COR-L47 (cell line): ENCODE measurements around the gene SNRPB.

Experiments used
- DNase-seq: peaks from one replicate; lab custom pipeline; 2025; lab: John Stamatoyannopoulos, UW

Gene SNRPB

DNA sequence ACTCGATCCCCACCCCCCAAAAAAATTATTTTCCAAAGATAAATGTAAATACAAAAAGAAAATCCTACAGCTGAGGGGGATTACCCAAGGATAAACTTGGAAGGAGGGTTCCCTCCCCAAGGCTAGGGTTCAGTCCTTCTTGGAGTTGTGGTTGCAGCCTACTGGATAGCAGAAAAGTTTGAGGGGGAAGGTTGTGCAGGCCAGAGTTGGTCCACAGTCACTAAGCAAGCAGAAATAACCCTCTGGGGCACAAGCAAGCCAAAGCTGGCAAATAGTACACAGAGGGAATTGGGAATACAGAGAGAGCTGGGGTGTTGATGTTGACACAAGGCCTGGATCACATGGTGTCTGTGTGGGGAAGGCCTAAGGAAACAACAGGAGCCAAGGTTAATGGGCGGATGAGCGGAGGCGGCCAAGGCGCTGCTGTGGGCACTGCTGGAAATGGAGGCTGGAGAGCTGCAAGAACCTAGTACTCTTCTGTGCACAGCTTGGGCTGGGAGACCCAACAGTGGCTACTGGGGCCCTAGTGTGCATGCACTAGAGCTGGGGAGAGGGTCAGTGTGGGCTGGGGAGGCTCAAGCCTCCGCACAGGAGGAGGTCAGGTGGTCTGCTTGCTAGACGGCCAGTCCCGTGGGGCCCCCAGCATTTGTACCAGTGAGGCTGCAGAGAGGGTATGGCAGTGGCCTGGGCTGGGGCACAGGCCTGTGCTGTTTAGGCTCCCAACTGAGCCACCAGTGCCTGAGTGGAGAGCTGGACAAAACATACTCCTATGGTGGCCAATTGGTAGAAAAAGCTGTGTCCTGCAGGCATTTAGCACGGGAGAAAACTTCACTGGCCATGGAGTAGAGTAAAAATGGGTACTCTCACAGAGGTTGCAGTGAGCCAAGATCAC is 5.5 kb upstream of the SNRPB start:
- no peak for DNase-seq

DNA sequence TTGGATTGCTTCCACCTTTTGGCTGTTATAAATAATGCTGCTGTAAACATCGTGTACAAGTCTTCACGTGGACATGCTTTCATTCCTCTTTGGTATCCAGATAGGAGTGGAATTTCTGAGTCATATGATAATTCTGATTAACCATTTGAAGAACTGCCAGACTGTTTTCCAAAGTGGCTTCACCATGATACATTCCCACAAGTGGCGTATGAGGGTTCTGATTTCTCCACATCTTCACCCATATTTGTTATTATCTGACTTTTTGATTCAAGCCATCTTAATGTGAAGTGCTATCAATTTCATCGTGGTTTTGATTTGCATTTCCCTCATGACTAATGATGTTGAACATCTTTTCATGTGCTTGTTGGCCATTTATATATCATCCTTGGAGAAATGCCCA is 2.9 kb upstream of the SNRPB start:
- DNase-seq, result no peak

DNA sequence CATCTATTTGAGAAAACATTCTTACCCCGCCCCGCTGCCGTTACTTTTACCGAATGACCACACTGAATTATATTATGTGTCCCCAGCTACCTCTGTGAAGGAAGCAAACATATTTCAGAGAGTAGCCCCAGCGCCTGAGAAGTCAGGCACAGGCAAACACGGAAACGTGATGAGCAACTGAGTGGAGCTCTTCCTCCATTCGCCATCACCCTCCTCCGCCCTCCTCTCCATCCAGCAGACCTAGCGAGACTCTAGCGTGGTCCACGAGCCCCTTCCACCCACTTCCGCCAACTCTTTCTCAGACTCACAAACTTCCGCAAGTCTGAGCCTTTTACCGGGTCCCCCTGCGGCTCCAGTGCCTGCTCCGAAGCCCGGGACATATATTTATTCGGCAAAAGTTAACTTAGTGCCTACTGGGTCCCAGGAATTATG is 582 bp downstream of the SNRPB start:
- DNase-seq, result peak; percentile 16

DNA sequence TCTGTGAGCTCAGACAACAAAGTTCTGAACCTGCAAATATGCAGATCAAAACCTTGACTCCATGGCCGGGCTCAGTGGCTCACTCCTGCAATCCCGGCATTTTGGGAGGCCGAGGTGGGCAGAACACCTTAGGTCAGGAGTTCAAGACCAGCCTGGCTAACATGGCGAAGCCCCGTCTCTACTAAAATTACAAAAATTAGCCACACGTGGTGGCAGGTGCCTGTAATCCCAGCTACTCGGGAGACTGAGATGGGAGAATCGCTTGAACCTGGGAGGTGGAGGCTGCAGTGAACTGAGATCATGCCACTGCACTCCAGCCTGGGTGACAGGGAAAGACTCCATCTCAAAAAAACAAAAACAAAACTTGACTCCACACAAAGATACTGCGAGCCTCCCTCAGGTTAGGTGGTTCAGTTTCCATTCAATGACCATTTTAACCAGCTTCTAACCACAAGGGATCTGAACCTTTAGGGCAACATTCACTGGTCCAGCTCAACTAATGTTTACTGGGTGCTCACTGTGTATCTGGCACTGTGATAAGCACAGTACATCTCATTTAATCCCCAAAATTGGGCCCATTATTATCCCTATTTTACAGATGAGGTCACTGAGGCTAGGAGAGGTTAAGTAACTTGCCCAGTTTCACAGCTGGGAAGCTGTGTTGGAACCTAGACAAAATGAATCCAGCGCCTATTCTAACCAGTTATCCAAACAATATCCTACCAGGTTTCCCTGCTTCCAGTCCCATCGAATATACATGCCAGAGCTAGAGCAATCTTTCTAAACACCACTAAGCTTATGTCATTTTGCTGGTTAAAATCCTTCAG is 1.8 kb downstream of the SNRPB start:
- no peak for DNase-seq

DNA sequence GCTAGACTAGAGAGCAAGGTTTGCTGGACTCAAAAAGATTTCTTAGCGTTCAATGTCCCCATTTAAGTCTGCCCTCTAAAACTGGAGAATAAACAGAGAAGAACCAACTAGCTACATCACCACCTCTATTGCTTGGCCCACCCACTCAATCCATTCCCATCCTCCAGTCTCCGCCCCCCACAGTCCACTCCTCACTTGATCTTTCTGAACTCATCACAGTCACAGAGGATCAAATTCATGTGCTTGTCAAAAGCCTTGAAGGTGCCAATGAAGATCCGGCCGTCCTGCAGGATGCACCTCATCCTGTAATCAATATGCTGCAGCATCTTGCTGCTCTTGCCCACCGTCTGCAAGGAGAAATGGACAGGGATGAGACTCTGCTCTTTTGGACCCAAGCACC is 3.2 kb downstream of the SNRPB start:
- no peak for DNase-seq

DNA sequence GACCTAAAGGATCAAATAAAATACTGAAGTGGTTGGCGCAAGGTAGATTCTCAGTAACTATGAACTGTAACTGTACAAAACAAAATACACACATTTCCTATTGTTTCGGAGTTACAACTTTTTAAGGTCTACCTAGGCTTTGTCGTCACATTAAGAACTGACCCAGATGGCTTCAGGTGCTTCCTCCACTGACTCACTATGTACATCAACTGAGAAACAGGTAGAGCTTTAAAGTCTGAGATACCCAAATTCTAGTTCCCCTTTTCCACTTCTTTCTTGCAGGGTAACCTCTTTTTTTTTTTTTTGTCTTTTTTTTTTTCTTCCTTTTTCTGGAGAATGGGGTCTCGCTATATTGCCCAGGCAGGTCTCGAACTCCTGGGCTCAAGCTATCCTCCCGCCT is 5.5 kb downstream of the SNRPB start:
- no peak for DNase-seq

DNA sequence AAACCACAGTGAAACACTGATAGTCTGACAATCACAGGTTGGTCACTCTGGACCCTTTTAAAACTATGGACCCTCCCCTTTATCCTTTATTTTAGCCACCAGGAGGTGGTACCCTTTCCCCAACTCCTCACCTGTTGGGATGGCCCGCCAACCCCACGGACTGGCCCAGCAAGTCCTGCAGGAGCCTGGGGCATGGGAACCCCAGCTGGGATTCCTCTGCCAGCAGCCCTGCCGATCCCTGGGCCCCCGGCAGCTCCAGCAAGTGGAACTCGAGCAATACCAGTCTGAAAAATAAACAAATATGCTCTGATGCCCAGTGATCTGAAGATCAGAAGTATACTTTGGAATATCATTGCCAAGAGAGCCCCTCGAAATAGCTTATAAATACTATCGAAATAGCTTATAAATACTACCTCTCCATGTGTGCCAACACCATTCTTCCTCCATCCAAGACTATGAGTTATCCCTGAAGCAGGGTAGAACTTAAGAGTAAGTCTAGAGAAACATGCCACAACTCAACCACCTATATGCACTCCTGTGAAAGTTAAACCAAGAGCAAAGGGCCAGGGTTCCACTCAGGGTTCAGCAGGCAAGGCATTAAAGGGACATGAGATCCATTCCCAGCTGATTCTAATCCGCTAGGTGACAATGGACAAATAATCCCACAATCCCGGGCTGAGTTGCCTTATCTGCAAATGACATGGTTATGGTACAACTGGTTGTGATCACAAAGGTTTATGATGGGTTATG is 6.8 kb downstream of the SNRPB start:
- no peak for DNase-seq

DNA sequence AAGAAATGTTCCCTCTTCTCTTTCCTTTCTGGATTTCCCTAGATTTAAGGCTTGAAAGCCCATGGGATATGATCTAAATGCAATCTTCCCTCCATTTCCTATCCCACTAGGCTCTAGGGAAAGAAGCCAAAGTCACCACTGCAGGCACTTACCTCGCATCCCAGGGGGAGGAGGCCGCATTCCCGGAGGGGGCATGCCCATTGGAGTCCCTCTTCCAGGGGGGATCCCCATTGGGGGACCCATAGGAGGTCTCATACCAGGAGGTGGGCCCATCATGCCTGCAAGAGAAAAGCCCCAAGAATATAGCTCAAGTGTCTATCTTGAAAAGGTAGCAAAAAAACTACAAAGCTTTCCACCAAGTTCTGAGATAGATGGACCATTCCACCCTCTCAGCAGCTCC is 8.1 kb downstream of the SNRPB start:
- DNase-seq, result no peak

DNA sequence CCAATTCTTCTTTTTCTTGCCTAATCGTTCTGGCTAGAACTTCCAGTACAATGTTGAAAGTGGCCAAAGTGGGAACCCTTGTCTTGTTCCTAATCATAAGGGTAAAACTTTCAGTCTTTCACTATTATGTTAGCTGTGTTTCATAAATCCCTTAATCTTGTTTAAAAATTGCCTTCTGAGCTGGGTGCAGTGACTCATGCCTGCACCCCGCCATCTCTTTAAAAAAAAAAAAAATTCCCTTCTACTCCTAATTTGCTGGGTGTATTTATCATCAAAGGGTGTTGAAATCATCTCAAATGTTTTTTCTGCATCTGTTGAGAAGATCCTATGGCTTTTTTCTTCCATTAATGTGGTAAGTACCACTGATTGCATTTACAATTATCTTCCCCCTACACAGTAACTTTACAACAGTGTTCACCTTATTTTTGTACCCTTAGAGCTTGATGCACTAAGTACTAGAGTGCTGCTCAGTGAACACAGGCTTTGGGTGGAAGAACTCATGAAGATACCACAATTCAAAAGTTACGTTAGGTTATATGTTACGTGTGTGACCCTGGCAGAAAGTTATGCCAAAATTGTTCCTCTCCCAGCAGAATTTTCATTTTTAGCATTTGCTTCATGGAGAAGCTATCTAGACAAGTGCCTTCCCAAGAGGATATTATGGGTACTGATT is 9.7 kb downstream of the SNRPB start:
- no peak for DNase-seq

DNA sequence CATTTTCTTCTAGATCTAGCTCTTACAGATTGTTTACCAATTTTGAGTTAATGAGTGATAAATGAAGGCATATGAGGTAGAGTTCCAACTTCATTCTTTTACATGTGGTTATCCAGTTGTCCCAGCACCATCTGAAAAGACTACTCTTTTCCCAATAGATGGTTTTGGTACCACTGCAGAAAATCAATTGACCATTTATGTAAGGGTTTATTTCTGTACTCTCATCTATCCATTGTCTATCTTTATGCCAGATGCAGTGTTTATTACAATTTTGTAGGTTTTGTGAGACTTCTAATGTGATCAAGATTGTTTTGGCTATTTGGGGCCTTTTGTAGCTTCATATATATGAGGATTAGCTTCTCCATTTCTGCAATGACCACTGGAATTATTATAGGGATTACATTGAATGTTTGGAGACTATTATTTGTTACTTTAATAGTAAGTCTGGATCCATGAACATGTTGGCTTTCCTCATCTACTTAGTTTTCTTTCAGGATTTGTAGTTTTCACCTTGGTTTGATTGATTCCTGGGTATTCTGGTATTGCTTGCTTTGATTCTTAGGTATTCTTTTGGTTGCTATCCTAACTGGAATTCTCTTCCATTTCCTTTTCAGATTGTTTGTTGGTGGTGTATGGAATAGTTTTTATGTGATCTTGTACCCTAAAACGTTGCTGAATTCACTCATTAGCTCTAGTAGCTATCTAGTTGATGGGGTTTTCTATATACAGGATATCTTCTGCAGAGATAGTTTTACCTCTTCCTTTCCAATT is 10.4 kb downstream of the SNRPB start:
- DNase-seq, result no peak

DNA sequence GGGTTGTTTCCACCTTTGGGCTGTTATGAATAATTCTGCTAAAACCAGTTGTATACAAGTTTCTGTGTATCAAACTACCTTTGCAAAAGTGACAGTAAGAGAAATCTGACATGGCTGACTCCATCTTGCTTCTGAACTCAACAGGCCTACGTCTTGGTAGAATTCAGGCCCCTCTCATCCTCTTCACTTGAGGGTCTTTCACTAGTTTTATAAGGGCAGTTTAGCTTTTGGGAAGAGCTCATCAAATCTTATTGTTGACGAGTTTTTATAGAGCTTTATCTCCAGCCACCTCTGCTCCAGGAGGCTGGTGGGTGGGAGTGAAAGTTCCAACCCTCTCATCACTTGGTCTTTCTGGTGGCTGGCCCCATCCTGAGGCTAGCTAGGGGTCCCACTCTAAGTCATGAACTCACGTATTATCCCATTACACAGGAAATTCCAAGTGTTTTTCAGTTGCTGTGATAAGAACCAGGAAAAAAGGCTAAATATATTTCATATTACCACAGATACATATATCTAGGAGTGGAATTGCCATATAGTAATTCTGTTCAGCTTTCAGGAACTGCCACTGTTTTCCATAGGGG is 11.6 kb downstream of the SNRPB start:
- no peak for DNase-seq

DNA sequence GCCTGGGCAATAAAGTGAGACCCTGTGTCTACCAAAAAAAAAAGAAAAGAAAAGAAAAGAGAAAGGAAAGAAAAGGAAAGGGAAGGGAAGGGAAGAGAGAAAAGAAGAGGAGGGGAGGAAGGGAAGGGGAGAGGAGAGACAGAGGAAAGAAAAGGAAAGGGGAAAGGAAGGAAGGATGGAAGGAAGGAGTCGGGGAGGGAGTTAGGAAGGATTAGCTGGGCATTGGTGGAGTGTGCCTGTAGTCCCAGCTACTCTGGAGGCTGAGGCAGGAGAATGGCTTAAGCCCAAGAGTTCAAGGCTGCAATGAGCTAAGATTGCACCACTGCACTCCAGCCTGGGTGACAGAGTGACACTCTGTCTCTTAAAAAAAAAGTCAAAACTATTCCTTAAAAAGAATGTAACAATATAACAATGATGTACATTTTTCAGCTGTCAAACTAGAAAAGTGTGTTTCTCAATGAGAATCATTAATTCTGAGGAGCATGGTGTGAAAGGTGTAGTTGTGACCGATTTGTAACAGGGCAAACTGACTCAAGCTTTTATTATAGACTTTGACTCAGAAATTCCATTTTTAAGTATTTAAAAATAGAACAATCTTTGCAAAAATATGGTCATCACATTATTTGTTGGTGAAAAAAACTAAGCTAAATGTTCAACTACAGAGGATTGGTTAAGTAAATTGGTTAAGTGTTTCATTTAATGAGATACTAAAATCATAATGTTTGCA is 14.7 kb downstream of the SNRPB start:
- no peak for DNase-seq

DNA sequence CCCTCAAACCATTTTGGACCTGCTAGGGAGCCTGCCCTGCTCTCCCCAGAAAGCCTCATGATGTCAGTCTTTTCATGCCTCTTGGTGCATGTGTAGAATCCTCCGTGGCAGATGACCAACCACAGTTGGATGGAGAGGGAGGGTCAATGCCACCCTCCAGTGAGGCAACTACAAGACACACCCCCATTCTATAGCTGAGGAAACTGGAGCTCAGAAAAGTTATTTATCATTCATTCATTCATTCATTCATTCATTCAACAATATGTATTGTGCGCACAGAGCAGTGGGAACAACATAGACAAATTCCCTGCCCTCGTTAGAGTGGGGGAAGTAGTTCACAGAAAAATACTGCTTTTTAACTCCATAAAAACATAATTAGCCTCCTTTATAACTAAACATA is 16.8 kb downstream of the SNRPB start:
- no peak for DNase-seq

DNA sequence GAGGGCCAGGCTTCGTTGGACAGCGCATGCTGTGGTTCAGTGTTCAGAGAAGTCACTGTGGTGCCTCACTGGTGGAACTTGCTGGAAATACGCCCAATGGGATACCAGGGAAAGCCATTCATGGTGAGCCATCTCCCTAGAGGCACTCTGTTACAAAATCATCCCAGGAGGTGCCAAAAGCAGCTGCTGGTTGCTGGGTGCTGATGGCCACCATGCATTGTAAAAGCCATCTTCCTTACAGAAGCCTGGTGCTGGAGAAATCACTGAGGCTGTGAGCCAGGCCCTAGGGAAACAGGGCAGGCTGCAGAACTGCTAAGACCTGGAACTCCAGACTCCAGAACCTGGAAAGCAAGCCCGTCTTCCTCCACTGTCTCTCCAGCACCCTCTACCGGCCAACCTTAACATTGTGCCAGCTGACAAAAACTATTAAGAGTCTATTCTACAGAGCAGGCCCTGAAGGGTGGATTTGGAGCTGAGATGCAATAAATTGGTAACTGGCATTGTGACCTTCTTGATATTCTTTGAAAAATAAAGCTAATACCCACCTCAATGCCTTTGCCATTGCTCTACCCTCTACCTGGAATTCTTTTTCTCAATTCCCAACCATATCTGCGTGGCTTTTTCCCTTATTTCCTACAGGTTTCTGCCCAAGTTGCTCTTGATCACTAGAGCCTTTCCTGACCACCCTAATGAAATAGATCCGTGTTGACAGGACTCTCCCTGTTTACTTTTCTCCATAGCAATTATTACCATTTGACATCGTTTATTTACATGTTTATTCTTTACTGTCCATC is 18.5 kb downstream of the SNRPB start:
- peak; percentile 59 for DNase-seq

DNA sequence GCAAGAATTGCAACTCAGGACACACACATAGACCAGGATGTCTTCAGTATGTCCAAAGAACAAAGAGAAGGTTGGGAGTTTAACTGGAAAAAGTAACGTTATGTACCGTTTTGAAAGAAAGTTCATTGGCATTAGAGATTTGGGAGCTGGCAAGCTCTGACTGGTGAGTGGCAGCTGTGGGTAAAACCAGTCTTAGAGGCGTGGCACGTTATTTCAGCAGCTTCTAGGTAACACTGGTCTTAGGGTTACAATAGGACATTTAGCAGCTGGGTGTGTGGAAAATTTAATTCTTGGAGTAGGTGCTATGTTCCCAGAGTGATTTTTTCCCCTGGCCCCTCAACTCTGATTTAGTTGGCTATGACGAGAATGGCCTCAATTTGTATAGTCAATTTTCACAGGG is 19.2 kb downstream of the SNRPB start:
- no peak for DNase-seq

DNA sequence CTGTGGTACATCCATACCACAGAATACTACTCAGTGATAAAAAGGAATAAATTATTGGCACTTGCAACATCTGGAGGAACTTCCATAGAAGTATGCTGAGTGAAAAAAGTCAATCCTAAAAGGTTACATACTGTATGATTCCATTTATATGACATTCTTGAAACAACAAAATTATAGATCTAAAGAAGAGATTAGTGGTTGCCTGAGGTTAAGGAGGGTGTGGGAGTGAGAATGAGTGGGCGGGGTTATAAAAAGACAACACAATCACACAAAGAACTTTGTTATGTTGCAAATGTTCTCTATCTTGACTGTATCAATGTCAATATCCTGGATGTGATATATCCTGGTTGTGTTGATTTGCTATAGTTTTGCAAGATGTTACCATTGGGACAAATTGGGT is 21.2 kb downstream of the SNRPB start:
- DNase-seq, result no peak

DNA sequence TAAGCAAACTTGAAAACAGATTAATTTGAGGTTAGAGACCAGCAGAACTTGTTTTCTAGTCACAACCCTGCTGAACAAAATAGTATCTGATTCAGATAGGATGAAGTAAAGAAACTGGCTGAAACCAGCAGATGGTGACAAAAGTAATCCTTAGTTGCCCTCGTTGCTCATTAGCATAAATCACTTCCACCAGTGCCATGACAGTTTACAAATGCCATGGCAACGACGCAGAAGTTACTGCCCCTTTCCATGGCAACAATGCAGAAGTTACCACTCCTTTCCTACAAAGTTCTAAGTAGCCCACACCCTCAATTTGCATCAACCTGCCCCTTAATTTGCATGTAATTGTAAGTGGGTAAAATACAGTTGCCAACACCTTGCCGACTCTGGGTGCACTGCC is 23.7 kb downstream of the SNRPB start:
- DNase-seq, result no peak

DNA sequence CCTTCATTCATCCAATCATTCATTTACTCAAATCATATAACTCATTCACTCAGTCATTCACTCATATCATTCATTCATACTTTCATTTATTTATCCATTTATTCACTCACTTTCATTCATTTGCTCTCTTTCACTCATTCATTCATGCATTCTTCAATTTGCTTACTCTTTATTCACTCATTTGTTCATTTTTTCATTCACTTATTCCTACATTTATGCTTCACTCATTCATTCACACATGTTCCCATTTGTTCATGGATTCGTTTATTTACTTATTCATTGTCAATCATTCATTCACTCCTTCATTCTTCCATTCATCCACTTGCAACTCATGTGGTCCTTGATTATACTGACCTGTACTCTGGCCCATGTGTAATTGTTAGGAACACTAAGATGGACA is 39.4 kb downstream of the SNRPB start:
- no peak for DNase-seq

DNA sequence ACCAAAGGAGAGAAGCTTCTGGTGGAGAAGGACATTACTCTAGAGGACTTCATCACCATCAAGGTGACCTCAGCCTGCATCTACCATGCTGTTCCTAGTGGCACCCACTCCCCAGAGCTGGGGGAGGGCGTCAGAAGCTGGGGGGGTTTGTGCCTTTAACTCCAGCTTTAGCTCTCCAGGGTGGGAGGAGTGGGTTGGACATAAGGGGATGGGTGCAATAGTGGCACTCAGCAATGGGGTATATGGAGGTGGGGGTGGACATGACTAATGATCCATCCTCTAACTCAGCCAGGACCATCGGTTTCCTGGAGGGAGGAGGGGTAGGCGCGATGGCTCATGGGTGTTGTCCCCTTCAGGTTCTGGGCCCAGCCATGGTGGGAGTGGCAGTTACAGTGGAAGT is 40.1 kb downstream of the SNRPB start:
- no peak for DNase-seq
